Measurements from ENCODE around the gene HSF5. TPM values are rescaled to one million over a fixed set of nuclear protein-coding genes. Genes with fewer than 3 reads are reported as not detected.

The HSF5 gene
- total and polyA plus RNA-seq, 2 of the 13 experiments (the other 11 are each of a cell fraction or from before 2014, with no cell fraction given): not detected

GRCh38 chr17:58513965-58514769, 26.0 kb upstream of the HSF5 start, which contains the start of gene MTMR4 (continued):
- TF ChIP-seq, protein P1, sequence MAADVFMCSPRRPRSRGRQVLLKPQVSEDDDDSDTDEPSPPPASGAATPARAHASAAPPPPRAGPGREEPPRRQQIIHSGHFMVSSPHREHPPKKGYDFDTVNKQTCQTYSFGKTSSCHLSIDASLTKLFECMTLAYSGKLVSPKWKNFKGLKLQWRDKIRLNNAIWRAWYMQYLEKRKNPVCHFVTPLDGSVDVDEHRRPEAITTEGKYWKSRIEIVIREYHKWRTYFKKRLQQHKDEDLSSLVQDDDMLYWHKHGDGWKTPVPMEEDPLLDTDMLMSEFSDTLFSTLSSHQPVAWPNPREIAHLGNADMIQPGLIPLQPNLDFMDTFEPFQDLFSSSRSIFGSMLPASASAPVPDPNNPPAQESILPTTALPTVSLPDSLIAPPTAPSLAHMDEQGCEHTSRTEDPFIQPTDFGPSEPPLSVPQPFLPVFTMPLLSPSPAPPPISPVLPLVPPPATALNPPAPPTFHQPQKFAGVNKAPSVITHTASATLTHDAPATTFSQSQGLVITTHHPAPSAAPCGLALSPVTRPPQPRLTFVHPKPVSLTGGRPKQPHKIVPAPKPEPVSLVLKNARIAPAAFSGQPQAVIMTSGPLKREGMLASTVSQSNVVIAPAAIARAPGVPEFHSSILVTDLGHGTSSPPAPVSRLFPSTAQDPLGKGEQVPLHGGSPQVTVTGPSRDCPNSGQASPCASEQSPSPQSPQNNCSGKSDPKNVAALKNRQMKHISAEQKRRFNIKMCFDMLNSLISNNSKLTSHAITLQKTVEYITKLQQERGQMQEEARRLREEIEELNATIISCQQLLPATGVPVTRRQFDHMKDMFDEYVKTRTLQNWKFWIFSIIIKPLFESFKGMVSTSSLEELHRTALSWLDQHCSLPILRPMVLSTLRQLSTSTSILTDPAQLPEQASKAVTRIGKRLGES (CRISPR knock-in tag; IDR thresholded peaks at IDR 0.05; ENCODE audit: borderline replicate concordance): no peak
- TF ChIP-seq ZNF652 (CRISPR knock-in tag; IDR thresholded peaks at IDR 0.05; ENCODE audit: borderline replicate concordance, low read depth) (peak; percentile 77), MTA3 (CRISPR knock-in tag; IDR thresholded peaks at IDR 0.05) (no peak), ZNF75D (CRISPR knock-in tag; IDR thresholded peaks at IDR 0.05; ENCODE audit: borderline replicate concordance) (no peak), SNRNP70 (IDR thresholded peaks at IDR 0.05; ENCODE audit: low read depth, low read length) (no peak), ARID3A (IDR thresholded peaks at IDR 0.05; ENCODE audit: low read depth, low read length) (no peak), LBX2 (CRISPR knock-in tag; IDR thresholded peaks at IDR 0.05; ENCODE audit: borderline replicate concordance) (no peak), SRSF9 (IDR thresholded peaks at IDR 0.05; ENCODE audit: borderline replicate concordance, insufficient read depth, low read depth, low read length, poor library complexity, severe bottlenecking) (no peak), CCAR2 (optimal IDR thresholded peaks at IDR 0.05; ENCODE audit: low read depth, low read length) (no peak), BRF2 (CRISPR knock-in tag; IDR thresholded peaks at IDR 0.05) (no peak), SETDB1 (CRISPR knock-in tag; IDR thresholded peaks at IDR 0.05; ENCODE audit: borderline replicate concordance) (no peak), GPN1 (CRISPR knock-in tag; IDR thresholded peaks at IDR 0.05; ENCODE audit: borderline replicate concordance) (no peak), POGZ (CRISPR knock-in tag; IDR thresholded peaks at IDR 0.05) (peak; percentile 58; the same call in 1 of the 2 replicates), SALL2 (CRISPR knock-in tag; IDR thresholded peaks at IDR 0.05) (no peak), MXD3 (CRISPR knock-in tag; IDR thresholded peaks at IDR 0.05) (no peak; the same call in 1 of the 2 replicates)
- TF ChIP-seq, protein P2, sequence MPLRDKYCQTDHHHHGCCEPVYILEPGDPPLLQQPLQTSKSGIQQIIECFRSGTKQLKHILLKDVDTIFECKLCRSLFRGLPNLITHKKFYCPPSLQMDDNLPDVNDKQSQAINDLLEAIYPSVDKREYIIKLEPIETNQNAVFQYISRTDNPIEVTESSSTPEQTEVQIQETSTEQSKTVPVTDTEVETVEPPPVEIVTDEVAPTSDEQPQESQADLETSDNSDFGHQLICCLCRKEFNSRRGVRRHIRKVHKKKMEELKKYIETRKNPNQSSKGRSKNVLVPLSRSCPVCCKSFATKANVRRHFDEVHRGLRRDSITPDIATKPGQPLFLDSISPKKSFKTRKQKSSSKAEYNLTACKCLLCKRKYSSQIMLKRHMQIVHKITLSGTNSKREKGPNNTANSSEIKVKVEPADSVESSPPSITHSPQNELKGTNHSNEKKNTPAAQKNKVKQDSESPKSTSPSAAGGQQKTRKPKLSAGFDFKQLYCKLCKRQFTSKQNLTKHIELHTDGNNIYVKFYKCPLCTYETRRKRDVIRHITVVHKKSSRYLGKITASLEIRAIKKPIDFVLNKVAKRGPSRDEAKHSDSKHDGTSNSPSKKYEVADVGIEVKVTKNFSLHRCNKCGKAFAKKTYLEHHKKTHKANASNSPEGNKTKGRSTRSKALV (CRISPR knock-in tag; IDR thresholded peaks at IDR 0.05): no peak
- TF ChIP-seq, protein P3, sequence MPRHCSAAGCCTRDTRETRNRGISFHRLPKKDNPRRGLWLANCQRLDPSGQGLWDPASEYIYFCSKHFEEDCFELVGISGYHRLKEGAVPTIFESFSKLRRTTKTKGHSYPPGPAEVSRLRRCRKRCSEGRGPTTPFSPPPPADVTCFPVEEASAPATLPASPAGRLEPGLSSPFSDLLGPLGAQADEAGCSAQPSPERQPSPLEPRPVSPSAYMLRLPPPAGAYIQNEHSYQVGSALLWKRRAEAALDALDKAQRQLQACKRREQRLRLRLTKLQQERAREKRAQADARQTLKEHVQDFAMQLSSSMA (CRISPR knock-in tag; IDR thresholded peaks at IDR 0.05): peak; percentile 23; the same call in 1 of the 2 replicates
- TF ChIP-seq, protein P4, sequence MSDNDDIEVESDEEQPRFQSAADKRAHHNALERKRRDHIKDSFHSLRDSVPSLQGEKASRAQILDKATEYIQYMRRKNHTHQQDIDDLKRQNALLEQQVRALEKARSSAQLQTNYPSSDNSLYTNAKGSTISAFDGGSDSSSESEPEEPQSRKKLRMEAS (IDR thresholded peaks at IDR 0.05): peak; percentile 67

All from HepG2 (cell line).